GM10248 (cell line): ENCODE data around the gene ROBO3.

ENCODE experiments used
- CTCF ChIA-PET: fragments of 300-600 bp; sonication (Branson Sonifier 250); formaldehyde crosslinking; extraction: SDS; loops from one replicate; lab custom pipeline; 2021; ENCODE audit warnings: antibody characterized with exemption; lab: Yijun Ruan, JAX
- POLR2A ChIA-PET: fragments of 350-650 bp; sonication (Branson Sonifier 250); formaldehyde crosslinking; extraction: SDS; loops from one replicate; lab custom pipeline; 2020; ENCODE audit warnings: antibody characterized with exemption; lab: Yijun Ruan, JAX
- DNase-seq: peaks from one replicate; pipeline ENCODE4 v3.0.0; 2012; ENCODE audit errors: extremely low spot score
- CTCF ChIP-seq: IDR thresholded peaks from 2 replicates; pipeline ENCODE4 v1.5.1; 2012; ENCODE audit warnings: mild to moderate bottlenecking, low read depth; ENCODE audit errors: extremely low read depth, missing control alignments, control extremely low read depth

The ROBO3 gene

GRCh38 chr11:124882339-124883071 lies 17.3 kb downstream of the ROBO3 start:
- no peak for DNase-seq
- TF ChIP-seq CTCF = no peak
- ChIA-PET CTCF (interaction anchor here (1.5 kb wide), 1 partner anchor 10 kb away, joined by 3 read pairs; no protein-coding TSS in a partner anchor), POLR2A (no interaction called here)

- CTCF ChIA-PET = interaction anchor here (1.6 kb wide), 1 partner anchor 8 kb away, joined by 7 read pairs; no protein-coding TSS in a partner anchor
- no peak for TF ChIP-seq CTCF
- POLR2A ChIA-PET = no interaction called here
- no peak for DNase-seq
These were observed 19.1 kb downstream of the ROBO3 start for GRCh38 chr11:124884340-124884739.

GRCh38 chr11:124884869-124885479 lies 19.7 kb downstream of the ROBO3 start:
- ChIA-PET POLR2A (no interaction called here), CTCF (interaction anchor here (1.6 kb wide), 1 partner anchor 9 kb away, joined by 7 read pairs; no protein-coding TSS in a partner anchor)
- TF ChIP-seq CTCF = no peak
- no peak for DNase-seq

- DNase-seq = no peak
- POLR2A ChIA-PET = no interaction called here
- CTCF ChIA-PET = interaction anchor here (3.8 kb wide), 1 partner anchor 11 kb away, joined by 19 read pairs; no protein-coding TSS in a partner anchor
- TF ChIP-seq CTCF = no peak
These were observed 21.2 kb downstream of the ROBO3 start for GRCh38 chr11:124886476-124886875.

- POLR2A ChIA-PET = no interaction called here
- CTCF ChIA-PET = interaction anchor here (1.1 to 3.8 kb wide), 2 partner anchors 9 to 11 kb away, joined by 4 to 19 read pairs; no protein-coding TSS in a partner anchor
- no peak for TF ChIP-seq CTCF
- no peak for DNase-seq
These were observed 21.9 kb downstream of the ROBO3 start for GRCh38 chr11:124886978-124887666.

GRCh38 chr11:124887667-124888013 lies 22.4 kb downstream of the ROBO3 start:
- ChIA-PET POLR2A (no interaction called here), CTCF (interaction anchor here (1.1 to 3.8 kb wide), 5 partner anchors 10 to 254 kb away, joined by 3 to 19 read pairs (median 4); partner anchors contain the start of gene ROBO4)
- no peak for TF ChIP-seq CTCF
- no peak for DNase-seq
